ENCODE data around the gene CNIH4.
"Not testable (repeated sequence)": the region's sequence is repeated elsewhere in the genome, so short reads cannot be mapped to it uniquely, and the experiment has no call there.

The CNIH4 gene

DNA sequence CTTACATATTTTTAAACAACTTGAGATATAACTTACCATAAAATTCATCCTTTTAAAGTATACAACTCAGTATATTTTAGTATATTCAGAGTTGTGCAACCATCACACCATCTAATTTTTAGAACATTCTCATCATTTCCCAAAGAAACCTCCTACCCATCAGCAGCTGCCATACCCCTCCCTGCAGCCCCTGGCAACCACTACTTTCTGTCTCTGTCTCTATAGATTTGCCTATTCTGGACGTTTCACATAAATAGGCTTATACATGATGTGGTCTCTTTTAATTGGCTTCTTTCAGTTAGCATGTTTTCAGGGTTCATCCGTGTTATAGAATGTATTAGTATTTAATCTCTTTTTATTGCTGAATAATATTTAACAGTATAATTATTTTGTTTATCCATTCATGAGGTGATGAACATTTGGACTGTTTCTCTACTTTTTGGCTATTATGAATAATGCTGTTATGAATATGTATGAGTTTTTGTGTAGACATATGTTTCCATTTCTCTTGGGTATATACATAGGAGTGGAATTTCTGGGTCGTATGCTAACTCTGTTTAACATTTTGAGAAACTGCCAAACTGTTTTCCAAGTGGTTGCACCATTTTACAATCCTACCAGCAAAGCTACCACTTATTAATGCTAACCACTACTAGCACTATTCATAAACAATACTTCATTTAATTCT is 48.4 kb downstream of the CNIH4 start:
- no peak for DNase-seq

GRCh38 chr1:224405604-224405970 is 48.9 kb downstream of the CNIH4 start:
- DNase-seq: no peak

- no peak for DNase-seq
Observed at GRCh38 chr1:224406216-224406615, 49.5 kb downstream of the CNIH4 start.

- no peak for DNase-seq
Observed at GRCh38 chr1:224407571-224408293, 51.1 kb downstream of the CNIH4 start.

DNA sequence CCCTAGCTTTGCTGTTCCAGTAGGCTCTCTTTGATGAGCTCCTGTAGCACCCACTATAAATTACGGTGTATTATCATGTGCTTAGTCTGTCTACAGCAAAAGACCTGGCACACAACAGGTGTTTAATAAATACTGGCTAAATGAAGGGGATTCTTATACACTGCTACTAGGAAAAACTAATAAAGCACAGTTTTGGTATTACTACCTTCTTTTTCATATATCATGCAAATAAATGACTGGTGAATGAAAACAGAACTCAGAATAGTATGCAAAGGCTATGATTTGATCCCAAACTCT is 51.6 kb downstream of the CNIH4 start:
- DNase-seq: no peak

GRCh38 chr1:224411766-224412165 is 55.1 kb downstream of the CNIH4 start:
- no peak for DNase-seq

- DNase-seq: no peak
Observed at GRCh38 chr1:224420106-224420505, 63.4 kb downstream of the CNIH4 start.

- DNase-seq: no peak
Observed at GRCh38 chr1:224425279-224425884, 68.7 kb downstream of the CNIH4 start.

DNA sequence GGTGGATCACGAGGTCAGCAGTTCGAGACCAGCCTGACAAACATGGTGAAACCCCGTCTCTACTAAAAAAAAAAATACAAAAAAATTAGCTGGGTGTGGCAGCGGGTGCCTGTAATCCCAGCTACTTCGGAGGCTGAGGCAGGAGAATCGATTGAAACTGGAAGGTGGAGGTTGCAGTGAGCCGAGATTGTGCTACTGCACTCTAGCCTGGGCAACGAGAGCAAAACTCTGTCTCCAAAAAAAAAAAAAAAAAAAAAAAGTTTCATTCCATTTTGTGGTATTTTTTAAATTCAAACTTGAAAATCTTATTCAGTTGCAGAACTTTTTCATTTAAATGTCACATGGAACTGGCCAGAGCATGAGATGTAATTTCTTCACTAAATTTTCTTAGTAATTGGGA is 70.2 kb downstream of the CNIH4 start:
- not testable (repeated sequence) for DNase-seq

- no peak for DNase-seq
Observed at GRCh38 chr1:224427346-224427745, 70.7 kb downstream of the CNIH4 start.

DNA sequence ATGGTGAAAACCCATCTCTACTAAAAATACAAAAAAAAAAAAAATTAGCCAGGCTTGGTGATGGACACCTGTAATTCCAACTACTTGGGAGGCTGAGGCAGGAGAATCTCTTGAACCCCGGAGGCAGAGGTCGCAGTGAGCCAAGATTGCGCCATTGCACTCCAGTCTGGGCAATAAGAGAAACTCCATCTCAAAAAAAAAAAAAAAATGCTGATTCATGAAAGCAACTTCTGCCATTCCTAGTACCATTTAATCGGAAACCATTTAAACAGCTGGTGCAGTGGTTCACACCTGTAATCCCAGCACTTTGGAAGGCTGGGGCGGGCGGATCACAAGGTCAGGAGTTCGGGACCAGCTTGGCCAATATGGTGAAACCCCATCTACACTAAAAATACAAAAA is 72.0 kb downstream of the CNIH4 start:
- DNase-seq: not testable (repeated sequence)

Data from activated CD8-positive, alpha-beta memory T cell treated with anti-CD3 and anti-CD28 coated beads for 24 hours (primary cell).